HS-5 (cell line): Measurements from ENCODE around the gene INPP5D.
"Not testable (repeated sequence)": the region's sequence is repeated elsewhere in the genome, so short reads cannot be mapped to it uniquely, and the experiment has no call there.

Experiments
- DNase-seq: peaks from one replicate; pipeline ENCODE4 v3.0.0-alpha.2; 2012; ENCODE audit warnings: low read depth

The INPP5D gene

DNA sequence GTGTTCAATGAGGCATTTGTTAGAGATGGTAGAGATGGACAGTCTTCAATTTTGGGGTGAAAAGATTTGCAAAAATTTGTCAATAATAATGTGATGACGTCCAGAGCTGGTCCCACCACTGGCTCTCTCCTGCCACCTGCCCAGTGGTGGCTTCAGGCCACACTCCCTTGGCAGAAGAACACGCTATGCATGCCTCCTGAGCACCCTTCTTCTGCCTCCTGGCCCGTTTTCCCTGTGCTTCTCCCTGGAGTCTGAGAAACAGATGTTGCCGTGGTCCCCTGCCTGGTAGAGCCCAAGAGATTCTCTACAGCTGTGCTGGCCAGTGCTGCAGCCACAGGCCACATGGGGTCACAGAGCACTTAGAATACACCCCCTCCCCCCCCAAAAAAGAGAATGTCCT lies 33.6 kb downstream of the INPP5D start:
- DNase-seq: no peak

DNA sequence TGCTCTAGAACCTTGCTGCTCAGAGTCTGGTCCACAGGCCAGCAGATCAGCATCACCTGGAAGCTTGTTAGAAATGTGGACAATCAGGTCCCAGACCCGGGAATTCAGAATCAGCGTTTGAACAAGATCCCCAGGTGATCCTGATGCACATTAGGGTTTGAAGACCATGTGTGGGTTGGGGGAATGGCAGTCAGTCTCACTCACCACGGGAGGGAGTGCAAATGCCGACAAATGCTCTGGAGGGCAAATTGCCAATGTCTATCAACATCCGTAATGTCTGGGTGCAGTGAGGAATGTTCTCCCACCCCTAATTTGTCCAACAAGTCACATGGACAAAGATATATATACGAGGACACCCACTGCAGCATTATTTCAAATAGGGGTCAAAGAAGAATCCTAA lies 34.5 kb downstream of the INPP5D start:
- DNase-seq: no peak

DNA sequence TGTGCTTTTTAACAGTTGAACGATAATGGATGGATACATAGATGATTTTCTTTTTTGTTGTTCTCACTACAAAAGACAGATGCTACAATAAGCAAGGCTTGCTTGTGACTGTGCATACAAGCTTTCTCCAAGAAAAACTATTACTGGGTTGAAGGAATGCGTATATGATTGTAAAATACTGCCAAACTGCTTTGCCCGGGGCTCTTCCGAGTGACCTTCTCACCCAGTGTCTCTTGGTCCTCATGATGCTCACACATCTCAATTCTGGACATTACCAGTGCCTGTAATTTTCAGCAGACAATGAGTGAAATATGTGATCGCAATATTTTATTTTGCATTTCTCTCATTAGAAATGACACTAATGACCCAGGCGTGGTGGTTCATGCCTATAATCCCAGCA lies 35.9 kb downstream of the INPP5D start:
- DNase-seq: no peak

DNA sequence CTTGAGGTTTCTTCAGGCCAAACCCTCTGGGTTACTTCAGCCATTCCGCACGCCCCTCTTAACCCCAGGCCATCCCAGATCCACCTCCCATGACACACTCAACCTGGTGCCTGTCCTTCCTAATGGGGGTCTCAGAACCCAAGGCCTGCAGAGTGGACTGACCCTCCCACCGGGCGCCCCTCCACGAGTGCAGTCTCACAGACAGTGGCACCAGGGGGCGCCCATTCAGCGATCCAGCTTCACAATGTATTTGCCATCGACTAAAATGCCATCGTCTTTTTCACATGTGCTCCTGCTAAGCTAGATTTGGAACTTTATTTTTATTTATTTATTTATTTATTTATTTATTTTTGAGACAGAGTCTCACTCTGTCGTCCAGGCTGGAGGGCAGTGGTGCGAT lies 38.5 kb downstream of the INPP5D start:
- no peak for DNase-seq

DNA sequence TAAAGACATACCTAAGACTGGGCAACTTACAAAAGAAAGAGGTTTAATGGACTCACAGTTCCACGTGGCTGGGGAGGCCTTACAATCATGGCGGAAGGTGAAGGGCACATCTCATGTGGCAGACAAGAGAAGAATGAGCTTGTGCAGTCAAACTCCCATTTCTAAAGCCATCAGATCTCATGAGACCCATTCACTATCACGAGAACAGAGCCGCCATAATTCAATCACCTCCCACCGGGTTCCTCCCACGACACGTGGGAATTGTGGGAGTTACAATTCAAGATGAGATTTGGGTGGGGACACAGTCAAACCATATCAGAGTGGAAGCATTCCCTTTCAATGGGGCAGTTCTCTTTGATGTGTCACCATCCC lies 39.7 kb downstream of the INPP5D start:
- DNase-seq: not testable (repeated sequence)

DNA sequence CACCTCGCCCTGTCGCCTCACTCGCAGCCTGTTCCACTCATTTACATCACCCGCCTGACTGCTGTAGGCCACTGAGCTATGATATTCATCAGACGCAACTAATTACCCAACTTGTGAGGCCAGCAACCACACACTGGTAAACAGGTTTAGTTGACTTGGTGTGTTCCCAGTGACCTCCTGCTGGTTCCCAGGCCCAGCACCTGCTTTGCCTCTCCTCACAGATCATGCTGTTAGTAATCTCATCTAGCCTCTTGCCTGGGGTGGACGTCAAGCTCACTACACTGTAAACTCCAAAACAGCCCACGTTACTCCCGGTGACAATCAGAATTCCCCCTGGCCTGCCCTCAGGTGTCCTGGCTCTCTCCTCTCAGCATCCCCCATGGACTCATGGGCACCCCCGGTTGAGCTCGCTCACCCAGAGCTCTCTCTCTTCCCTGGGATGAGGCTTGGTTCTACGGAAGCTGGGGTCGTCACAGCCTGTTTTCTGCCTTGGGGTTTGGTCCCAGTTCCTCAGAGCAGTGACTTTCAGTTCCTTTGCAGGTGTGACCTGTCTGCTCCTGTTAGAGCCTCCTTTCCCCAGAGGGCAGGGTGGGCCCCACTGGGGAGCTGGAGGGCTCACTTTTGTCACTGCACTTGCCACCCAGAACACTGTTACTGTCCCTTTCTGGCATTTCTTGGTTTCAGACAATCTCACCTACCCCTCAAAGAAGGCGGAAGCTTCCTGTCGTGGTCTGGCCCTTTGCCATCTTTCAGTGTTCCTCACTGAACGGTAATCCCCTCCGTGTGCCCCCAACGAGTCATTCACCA lies 40.3 kb downstream of the INPP5D start:
- DNase-seq: no peak

DNA sequence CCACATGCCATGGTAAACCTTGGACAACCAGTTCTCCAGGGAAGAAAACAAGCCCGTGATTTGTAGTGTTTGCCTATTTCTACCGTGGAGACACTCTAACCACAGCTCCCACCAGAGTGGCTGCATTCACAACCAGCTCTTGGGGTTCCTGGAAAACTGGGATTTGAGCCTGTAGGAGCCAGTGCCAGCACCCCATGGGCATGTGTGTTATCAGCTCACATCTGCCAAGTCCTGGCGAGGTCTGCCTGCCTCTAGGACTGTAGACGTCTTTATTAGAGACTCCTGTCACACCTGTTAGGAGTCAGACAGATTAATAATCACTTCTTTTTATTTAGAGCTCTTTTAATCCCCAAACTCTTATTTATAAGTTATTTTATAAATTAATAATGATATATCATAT lies 41.0 kb downstream of the INPP5D start:
- DNase-seq: no peak

DNA sequence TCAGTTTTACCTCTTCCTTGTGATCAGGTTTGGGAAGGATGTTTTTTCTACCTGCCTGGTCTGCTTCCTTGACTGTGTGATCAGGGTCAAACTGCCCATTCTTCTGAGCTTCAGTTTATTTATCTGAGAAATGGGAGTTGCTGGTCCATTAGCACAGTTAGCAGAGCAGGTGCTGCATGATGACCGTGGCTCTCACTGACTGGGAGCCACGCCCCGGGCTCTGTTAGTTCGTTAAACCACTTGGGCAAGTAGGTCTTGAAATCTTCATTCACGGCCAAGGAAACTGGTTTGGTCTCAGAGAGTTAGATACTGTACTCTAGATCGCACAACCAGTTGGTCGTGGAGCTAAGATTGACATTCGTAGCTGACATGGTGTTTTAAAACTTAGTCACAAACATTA lies 41.7 kb downstream of the INPP5D start:
- DNase-seq: no peak

DNA sequence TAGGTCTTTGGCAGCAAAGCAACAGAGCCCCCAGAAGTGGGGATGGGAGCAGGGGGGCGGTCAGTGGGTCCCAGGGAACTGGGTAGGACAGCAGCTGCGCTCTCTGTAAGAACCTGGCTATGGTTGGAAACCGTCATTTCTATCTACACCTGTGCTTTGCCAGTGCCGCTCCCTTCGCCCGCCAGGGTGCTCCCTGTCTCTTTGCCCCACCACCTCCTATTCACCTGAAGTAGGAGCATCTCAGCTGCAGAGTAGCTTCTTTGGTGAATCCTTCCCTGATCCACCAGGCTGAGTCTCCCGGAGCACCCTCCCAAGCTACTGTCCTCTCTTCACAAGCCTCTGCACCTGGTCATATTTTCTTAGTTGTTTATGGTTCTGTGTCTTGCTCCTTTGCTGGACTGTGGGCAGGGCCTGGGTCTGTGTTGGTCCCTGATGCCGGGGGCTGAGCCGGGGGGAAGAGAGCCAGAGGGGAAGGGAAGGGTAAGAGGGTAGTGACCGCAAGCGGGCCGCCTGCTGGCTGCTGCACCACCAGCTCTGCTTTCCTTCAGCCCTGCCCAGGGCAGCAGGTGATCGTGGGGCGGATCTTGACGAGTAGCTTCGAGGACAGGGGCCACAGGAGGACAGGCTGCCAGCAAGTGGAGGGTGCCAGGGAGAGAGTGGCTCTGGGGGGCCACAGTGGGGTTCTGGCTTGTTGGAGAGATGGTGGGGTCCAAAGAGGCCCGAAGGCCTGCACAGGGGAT lies 45.2 kb downstream of the INPP5D start:
- no peak for DNase-seq

DNA sequence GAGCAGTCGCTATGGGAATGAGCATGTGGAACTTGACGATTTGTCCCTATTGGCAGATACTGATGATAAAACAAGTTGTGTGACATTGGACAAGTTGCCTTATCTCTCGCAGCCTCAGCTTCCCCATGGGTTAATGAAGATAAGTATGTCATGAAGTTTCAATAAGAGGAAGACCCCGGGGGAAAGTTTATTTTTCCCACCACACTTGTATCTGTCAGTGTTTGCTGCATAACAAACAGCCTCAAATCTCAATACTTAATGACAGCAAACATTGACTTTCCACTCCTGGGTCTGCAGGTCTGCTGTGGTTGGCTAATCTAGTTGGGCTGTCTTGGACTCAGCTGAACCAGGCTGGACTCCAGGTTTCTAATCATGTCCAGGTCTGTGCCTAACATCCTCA lies 45.8 kb downstream of the INPP5D start:
- DNase-seq: no peak

DNA sequence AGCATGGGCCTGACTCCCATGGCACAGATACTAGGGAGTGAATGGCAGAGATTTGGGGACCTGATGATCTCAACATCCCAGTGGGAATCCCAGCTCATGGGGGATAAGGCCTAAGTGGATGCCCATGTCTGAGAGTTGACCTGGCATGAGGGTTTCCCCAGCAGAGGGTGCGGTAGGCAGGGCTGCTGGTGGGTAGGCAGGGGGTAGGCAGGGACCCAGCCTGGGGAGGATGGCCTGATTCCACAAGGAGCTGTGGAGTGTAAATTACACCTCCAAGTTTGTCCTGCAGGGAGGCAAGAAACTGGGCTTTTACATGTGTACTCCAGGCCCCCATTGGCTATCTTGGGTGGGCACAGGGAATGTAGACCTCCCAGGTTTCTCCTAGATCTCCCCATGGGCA lies 46.9 kb downstream of the INPP5D start:
- no peak for DNase-seq

DNA sequence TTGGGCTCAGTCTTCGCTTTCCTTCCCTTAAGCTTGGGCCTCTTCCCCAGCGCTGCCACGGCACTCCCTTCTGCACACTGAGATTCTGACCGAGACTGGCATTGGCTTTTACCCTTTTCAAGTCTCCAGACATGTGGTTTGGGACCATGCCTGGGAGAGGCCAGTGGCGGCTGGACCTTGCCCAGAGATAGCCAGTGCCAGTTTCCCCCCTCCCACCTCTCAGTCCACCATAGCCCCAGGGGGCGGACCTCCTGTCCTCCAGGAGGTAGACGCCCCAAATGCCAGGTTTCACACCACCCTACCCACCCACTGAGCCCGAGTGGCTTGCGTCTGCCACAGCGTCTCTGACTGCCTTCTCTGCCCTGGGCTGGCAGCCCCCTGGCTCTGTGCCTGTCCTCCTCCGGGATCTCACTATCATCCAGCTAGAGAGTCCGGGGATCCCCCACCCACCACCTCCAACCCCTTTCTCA lies 47.7 kb downstream of the INPP5D start:
- DNase-seq: no peak

DNA sequence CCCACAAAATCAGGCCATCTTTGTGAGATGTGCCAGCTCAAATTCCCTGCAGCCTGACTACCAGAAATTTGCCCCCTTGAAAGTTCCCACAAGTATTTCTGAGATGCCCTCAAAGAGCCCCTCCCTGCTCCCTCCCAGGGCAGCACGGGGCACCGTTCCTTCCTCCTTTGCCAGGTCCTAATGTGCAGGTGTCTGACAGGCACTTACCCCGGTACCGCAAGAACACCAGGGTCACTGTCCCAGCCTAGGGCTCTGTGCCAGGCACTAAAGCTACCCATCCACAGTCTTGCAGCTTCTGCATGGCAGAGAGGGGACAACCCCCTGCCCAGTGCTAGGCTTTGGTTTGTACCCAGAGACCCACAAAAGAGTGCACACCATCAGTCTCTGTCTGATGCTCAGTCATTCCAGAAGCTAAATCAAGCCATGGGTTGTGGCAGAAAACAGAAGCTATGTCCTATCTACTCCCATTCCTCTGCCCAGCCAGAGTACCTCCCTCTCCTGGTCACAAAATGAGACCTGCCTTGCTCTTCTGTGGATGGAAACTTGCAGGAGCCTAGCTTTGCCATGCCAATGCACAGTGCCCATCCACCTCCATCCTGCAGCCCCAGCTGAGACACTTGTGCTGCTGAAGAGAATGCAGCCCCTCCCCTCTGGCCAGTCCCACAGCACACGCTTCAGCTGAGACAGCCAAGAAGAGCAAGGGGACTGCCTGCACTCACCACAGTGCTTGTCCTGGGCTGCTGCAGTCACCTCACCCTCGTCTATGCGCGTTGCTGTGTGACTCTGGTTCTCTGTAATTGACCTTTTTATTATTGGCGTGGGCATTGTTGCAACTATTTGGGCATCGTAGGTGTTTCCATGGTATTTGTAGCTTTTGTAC lies 48.7 kb downstream of the INPP5D start:
- DNase-seq: no peak

DNA sequence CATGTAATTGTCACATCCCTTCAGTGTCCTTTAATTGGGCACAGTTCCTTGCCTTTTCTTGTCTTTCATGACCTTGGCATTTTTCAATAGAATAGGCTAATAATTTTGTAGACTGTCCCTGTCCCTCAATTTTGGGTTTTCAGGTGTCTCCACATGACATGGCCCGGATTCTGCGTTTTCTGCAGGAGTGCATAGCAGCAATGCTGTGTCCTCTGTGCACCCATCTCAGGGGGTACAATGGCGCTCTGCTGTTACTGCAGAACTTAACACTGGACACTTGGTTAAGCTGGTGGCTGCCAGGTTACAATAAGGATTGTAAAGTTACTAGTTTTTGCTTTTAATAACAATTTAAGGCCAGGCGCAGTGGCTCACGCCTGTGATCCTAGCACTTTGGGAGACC lies 51.3 kb downstream of the INPP5D start:
- DNase-seq: no peak

DNA sequence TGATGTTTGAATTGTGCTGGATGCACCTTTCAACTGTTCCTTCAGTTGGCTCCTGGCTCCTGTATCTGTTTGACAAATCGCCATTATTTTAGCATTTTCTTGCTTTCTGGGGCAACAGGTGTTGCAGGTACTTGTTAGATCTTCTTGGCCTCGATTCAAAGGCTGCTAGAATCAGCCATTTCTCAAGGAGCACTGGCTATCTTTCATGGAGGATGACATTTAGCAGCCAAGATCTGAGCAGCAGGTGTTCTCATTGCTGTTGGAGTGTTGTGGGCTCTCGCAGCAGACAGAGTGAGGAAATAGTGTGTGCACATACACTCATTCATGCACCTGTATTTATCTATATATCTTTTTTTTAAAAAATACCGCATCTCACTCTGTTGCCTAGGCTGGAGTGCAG lies 52.2 kb downstream of the INPP5D start:
- DNase-seq: no peak

DNA sequence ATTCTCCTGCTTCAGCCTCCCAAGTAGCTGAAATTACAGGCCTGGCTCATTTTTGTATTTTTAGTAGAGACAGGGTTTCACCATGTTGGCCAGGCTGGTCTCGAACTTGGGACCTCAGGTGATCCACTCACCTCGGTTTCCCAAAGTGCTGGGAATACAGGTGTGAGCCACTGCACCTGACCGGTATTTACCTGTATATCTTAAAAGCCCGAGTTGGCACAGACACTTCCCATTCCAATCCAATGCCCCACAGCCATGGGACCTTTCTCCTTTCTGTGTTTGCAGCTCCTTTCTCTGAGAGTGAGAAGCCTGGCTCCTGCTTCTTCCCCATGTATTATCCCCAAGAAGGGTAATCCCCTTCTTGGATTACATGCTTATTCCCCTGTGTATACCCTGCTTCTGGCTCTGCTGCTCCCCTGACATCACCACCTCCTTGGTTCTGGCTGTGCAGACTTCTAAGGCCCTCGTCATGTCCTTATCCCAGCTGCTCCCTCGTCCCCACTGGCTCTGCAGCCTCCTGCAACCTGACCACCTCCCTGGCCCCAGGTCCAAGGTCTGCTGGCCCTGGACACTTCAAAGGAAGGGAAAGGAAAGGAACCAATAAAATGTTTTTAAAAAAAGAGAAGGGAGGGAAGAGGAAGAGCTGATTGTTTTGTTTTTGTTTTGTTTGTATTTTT lies 52.8 kb downstream of the INPP5D start:
- DNase-seq: no peak

DNA sequence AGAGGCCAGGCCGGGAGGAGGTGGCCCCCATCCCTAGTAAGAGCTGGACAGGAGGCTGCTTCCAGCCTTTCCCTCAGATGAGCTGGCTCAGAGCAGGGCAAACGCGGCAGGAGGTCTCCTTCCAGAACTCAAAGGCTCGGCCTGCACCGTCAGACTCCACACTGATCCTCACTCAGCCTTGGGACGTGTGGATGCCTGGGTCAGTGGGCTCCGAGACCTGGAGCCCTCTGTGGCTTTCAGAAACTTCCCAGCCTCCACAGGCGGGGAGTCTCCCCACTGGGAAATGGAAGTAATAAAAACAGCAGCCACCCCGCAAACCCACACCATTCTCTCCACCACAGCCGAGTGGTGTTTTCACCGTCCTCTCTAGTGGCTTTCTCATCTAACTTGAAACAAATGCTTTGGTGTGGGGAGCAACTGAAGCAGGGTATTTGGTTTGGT lies 54.3 kb downstream of the INPP5D start:
- no peak for DNase-seq

DNA sequence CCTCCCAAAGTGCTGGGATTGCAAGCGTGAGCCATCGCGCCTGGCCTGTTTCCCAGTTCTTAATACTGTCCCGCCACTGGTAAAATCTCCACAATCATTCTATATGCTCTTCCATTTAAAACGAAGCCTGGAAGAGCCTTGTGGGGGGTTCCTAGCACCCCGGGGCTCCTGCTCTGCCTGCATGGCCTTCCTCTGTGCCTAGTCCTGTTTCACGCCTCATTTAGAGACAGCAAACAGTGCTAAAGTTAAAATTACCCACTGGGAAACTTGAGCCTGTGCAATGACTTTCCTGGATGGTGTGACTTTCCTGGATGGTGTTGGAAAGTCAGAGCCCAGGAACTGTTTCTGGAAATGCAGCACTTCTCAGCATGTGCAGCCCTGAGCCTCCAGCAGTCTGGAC lies 55.0 kb downstream of the INPP5D start:
- no peak for DNase-seq

DNA sequence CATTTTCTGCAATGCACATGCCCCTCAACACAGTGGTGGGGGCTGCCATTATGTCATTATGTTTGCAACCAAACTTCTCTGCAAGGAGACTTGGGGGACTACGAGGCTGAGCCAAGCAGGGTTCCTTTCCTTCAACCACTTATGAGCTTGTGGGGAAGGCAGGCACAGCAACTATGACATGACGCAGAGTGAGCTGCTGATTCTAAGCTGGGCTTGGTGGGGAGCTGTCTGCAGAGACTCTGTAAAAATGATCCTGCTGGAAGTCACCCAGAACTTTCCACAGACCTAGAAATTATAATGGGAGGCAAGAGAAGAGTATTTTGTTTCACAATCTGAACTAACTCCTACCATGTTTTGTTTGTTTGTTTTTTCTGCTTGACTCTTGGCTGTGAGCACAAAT lies 55.6 kb downstream of the INPP5D start:
- no peak for DNase-seq

DNA sequence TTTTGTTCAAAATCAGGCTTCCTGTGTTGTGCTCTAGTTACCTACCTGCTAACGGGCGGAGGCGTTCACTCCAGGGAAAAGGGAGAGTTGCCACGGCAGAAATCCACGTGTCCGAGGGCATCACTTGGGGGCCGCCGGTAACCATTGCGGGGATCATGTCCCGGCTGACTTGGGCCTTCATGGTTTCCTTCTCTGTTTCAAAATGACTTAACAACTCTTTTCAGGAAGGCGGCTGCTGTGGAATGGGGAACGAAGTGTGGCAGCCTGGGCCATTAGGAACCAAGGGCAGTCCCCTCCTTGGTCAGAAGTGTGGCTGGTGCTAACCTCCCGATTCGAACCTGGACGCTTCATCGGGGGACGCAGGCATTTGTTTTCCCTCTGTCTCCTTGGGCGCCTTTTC lies 56.8 kb downstream of the INPP5D start:
- no peak for DNase-seq

DNA sequence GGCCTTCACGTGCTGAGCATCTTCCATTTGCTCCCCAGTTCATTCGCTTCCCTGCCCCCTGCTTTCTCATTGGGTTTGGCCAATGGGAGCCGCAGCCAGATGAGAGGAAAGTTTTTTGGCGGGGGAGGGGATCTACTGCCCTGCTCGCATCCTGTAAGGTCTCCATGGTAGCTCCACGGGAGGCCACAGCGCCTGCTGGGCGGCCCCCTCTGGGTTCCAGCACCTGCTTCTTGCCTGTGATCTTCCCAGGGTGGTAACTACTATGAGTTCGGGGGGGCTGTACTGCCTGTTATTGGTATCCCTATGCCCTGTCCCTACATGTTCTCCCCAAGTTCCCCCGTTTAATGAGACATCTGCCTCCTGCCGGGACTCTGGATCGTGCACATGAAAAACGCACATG lies 57.2 kb downstream of the INPP5D start:
- DNase-seq: no peak
